Upper lobe of left lung (tissue), 6 donors: ENCODE results near the gene CLUH. TPM values are rescaled to one million over a fixed set of nuclear protein-coding genes. Genes with fewer than 3 reads are reported as not detected.
"Not testable (repeated sequence)": the region's sequence is repeated elsewhere in the genome, so short reads cannot be mapped to it uniquely, and the experiment has no call there.

Experiments used
- ATAC-seq, 2 donors: fragments of 200-7000 bp; cut with Tn5 transposase; one replicate each; pipeline ENCODE4 v1.9.1; 2022; ENCODE audit warnings: mild to moderate bottlenecking in 2 of 2, moderate library complexity in 2 of 2; ENCODE audit not compliant: low FRiP score in 2 of 2
- DNase-seq, 2 donors: peaks; one replicate each; pipeline ENCODE4 v3.0.0-alpha.2; 2019 to 2020
- H3K27ac ChIP-seq, 4 donors: fragments of 200-600 bp; sonication (generic); one replicate each; pipeline ENCODE4 v1.5.1; 2016 to 2019
- H3K27me3 ChIP-seq, 4 donors: fragments of 200-600 bp; sonication (generic); one replicate each; pipeline ENCODE4 v1.5.1; 2017 to 2019
- H3K36me3 ChIP-seq, 4 donors: fragments of 200-600 bp; sonication (generic); one replicate each; pipeline ENCODE4 v1.5.1; 2016 to 2019
- H3K4me1 ChIP-seq, 4 donors: fragments of 200-600 bp; sonication (generic); one replicate each; pipeline ENCODE4 v1.5.1; 2018 to 2019
- H3K4me3 ChIP-seq, 4 donors: fragments of 200-600 bp; sonication (generic); one replicate each; pipeline ENCODE4 v1.5.1; 2017 to 2019; ENCODE audit warnings: mild to moderate bottlenecking in 2 of 4, moderate library complexity in 1 of 4
- H3K9me3 ChIP-seq, 4 donors: fragments of 200-600 bp; sonication (generic); one replicate each; pipeline ENCODE4 v1.5.1; 2018 to 2019
- CTCF ChIP-seq, 6 experiments: fragments of 450-650 bp in 4 of 6; fragments of 200-600 bp in 2 of 6; sonication (generic) in 2 of 6; IDR thresholded peaks; one replicate each; pipeline ENCODE4 v1.5.1; 2016 to 2019; ENCODE audit warnings: antibody characterized with exemption in 6 of 6
- EP300 ChIP-seq, 4 donors: sonication (generic); formaldehyde crosslinking; IDR thresholded peaks; one replicate each; pipeline ENCODE4 v1.5.1; 2017; ENCODE audit warnings: antibody characterized with exemption in 4 of 4, control low read depth in 2 of 4
- POLR2A ChIP-seq, 4 donors: fragments of 450-650 bp; IDR thresholded peaks; one replicate each; pipeline ENCODE4 v1.5.1; 2016 to 2017; ENCODE audit warnings: antibody characterized with exemption in 4 of 4, mild to moderate bottlenecking in 2 of 4
- POLR2AphosphoS5 ChIP-seq, 2 donors: sonication (generic); formaldehyde crosslinking; IDR thresholded peaks; one replicate each; pipeline ENCODE4 v1.5.1; 2017; ENCODE audit warnings: antibody characterized with exemption in 2 of 2
- WGBS, 2 donors: methylation state at CpG; one replicate each; pipeline ENCODE4 v1.1.5; 2017 to 2018; 5-methylcytosine and 5-hydroxymethylcytosine counted together
- total RNA-seq, 6 donors: library from RNA; depleted of rRNA in 4 of 6; stranded (reverse); fragments of >200 nt in 4 of 6; gene quantifications; one replicate each; pipeline versions ENCODE4 v1.1.0 to v1.2.1, GENCODE V29; 2016 to 2021
- donor health status: DM: no; HTN: no; CAD: no; lungs with moderate emphysema.
- donor health status: DM: no; HTN: yes; CAD: no; lungs with severe emphysema.

The CLUH gene
- total RNA-seq, 6 donors from 2014 or later = 47.9 to 137 (median 87.2) TPM

- no peak for ATAC-seq
- Histone ChIP-seq H3K4me3 (no peak overlapping the region), H3K27me3 (no peaks in the 10 kb centered on the region), H3K4me1 (peaks cover 4 to 25% (median 10%) of the 10 kb centered on the region in 4 donors), H3K9me3 (no peaks in the 10 kb centered on the region), H3K36me3 (peaks cover 0 to 4% (median 0%) of the 10 kb centered on the region in 4 donors), H3K27ac (no peak overlapping the region)
- DNase-seq = no peak
- 0% methylated on average over 1 of the region's 1 CpG for WGBS, 2 donors
- TF ChIP-seq POLR2A (IDR thresholded peaks at IDR 0.05) = no peak
- no peak for TF ChIP-seq CTCF (IDR thresholded peaks at IDR 0.05)
- no peak for TF ChIP-seq POLR2AphosphoS5 (IDR thresholded peaks at IDR 0.05)
- TF ChIP-seq EP300 (IDR thresholded peaks at IDR 0.05) = no peak
Measured at GRCh38 chr17:2656283-2656682, 55.3 kb downstream of the CLUH start.

- DNase-seq (no peak), ATAC-seq (no peak)
- H3K27ac ChIP-seq = peak overlapping the region in 1 of 4 donors; percentile 1
Measured at GRCh38 chr17:2655546-2655945, 56.0 kb downstream of the CLUH start.

GRCh38 chr17:2652911-2653310, 58.7 kb downstream of the CLUH start:
- ATAC-seq, H3K27me3 ChIP-seq, H3K9me3 ChIP-seq, H3K36me3 ChIP-seq, H3K4me3 ChIP-seq, DNase-seq, H3K27ac ChIP-seq: not testable (repeated sequence)
- 92% methylated on average over 3 of the region's 3 CpGs for WGBS, 2 donors
- H3K4me1 ChIP-seq = peaks cover 0 to 11% (median 7%) of the 10 kb centered on the region in 4 donors

More at GRCh38 chr17:2655546-2655945, 56.0 kb downstream of the CLUH start:
- Histone ChIP-seq H3K9me3 (no peaks in the 10 kb centered on the region), H3K36me3 (peaks cover 0 to 4% (median 0%) of the 10 kb centered on the region in 4 donors), H3K4me1 (peaks cover 4 to 21% (median 12%) of the 10 kb centered on the region in 4 donors), H3K27me3 (no peaks in the 10 kb centered on the region), H3K4me3 (no peak overlapping the region)
- no peak for TF ChIP-seq POLR2AphosphoS5 (IDR thresholded peaks at IDR 0.05)
- no peak for TF ChIP-seq POLR2A (IDR thresholded peaks at IDR 0.05)
- TF ChIP-seq EP300 (IDR thresholded peaks at IDR 0.05) = no peak
- TF ChIP-seq CTCF (IDR thresholded peaks at IDR 0.05) = no peak
- 47 to 65% methylated on average over 7 of the region's 7 CpGs for WGBS, 2 donors

GRCh38 chr17:2649191-2649590, 62.4 kb downstream of the CLUH start:
- no peak for TF ChIP-seq POLR2A (IDR thresholded peaks at IDR 0.05)
- TF ChIP-seq POLR2AphosphoS5 (IDR thresholded peaks at IDR 0.05) = no peak
- TF ChIP-seq EP300 (IDR thresholded peaks at IDR 0.05) = no peak
- no peak for TF ChIP-seq CTCF (IDR thresholded peaks at IDR 0.05)
- DNase-seq (no peak), ATAC-seq (no peak)
- Histone ChIP-seq H3K27ac (no peak overlapping the region), H3K4me1 (peaks cover 0 to 5% (median 0%) of the 10 kb centered on the region in 4 donors), H3K4me3 (no peak overlapping the region), H3K27me3 (no peaks in the 10 kb centered on the region), H3K9me3 (no peaks in the 10 kb centered on the region), H3K36me3 (peaks cover 0 to 12% (median under 1%) of the 10 kb centered on the region in 4 donors)
- 97 to 98% methylated on average over 11 of the region's 11 CpGs for WGBS, 2 donors

- ATAC-seq (no peak), DNase-seq (no peak)
- no peaks in the 10 kb centered on the region for H3K27me3 ChIP-seq
- no peaks in the 10 kb centered on the region for H3K9me3 ChIP-seq
- 86 to 87% methylated on average over 6 of the region's 6 CpGs for WGBS, 2 donors
- peaks cover 0 to 24% (median 5%) of the 10 kb centered on the region in 4 donors for H3K36me3 ChIP-seq
- H3K4me3 ChIP-seq = no peak overlapping the region
- no peak overlapping the region for H3K27ac ChIP-seq
- H3K4me1 ChIP-seq = peaks cover 0 to 5% (median 0%) of the 10 kb centered on the region in 4 donors
- no peak for TF ChIP-seq POLR2AphosphoS5 (IDR thresholded peaks at IDR 0.05)
- TF ChIP-seq CTCF (IDR thresholded peaks at IDR 0.05) = no peak
- TF ChIP-seq POLR2A (IDR thresholded peaks at IDR 0.05) = no peak
- TF ChIP-seq EP300 (IDR thresholded peaks at IDR 0.05) = no peak
Measured at GRCh38 chr17:2647957-2648356, 63.6 kb downstream of the CLUH start.
